Upper lobe of left lung (tissue), 6 donors: ENCODE data around the gene RBM8A. TPM values are rescaled to one million over a fixed set of nuclear protein-coding genes. Genes with fewer than 3 reads are reported as not detected.
A peak's percentile ranks its signal among the peaks of the same experiment; 100 is the strongest.

Source experiments
- ATAC-seq, 2 donors: fragments of 200-7000 bp; cut with Tn5 transposase; one replicate each; pipeline ENCODE4 v1.9.1; 2022; ENCODE audit warnings: mild to moderate bottlenecking in 2 of 2, moderate library complexity in 2 of 2; ENCODE audit not compliant: low FRiP score in 2 of 2
- DNase-seq, 2 donors: peaks; one replicate each; pipeline ENCODE4 v3.0.0-alpha.2; 2019 to 2020
- H3K27ac ChIP-seq, 4 donors: fragments of 200-600 bp; sonication (generic); one replicate each; pipeline ENCODE4 v1.5.1; 2016 to 2019
- H3K27me3 ChIP-seq, 4 donors: fragments of 200-600 bp; sonication (generic); one replicate each; pipeline ENCODE4 v1.5.1; 2017 to 2019
- H3K36me3 ChIP-seq, 4 donors: fragments of 200-600 bp; sonication (generic); one replicate each; pipeline ENCODE4 v1.5.1; 2016 to 2019
- H3K4me1 ChIP-seq, 4 donors: fragments of 200-600 bp; sonication (generic); one replicate each; pipeline ENCODE4 v1.5.1; 2018 to 2019
- H3K4me3 ChIP-seq, 4 donors: fragments of 200-600 bp; sonication (generic); one replicate each; pipeline ENCODE4 v1.5.1; 2017 to 2019; ENCODE audit warnings: mild to moderate bottlenecking in 2 of 4, moderate library complexity in 1 of 4
- H3K9me3 ChIP-seq, 4 donors: fragments of 200-600 bp; sonication (generic); one replicate each; pipeline ENCODE4 v1.5.1; 2018 to 2019
- CTCF ChIP-seq, 6 experiments: fragments of 450-650 bp in 4 of 6; fragments of 200-600 bp in 2 of 6; sonication (generic) in 2 of 6; IDR thresholded peaks; one replicate each; pipeline ENCODE4 v1.5.1; 2016 to 2019; ENCODE audit warnings: antibody characterized with exemption in 6 of 6
- EP300 ChIP-seq, 4 donors: sonication (generic); formaldehyde crosslinking; IDR thresholded peaks; one replicate each; pipeline ENCODE4 v1.5.1; 2017; ENCODE audit warnings: antibody characterized with exemption in 4 of 4, control low read depth in 2 of 4
- POLR2A ChIP-seq, 4 donors: fragments of 450-650 bp; IDR thresholded peaks; one replicate each; pipeline ENCODE4 v1.5.1; 2016 to 2017; ENCODE audit warnings: antibody characterized with exemption in 4 of 4, mild to moderate bottlenecking in 2 of 4
- POLR2AphosphoS5 ChIP-seq, 2 donors: sonication (generic); formaldehyde crosslinking; IDR thresholded peaks; one replicate each; pipeline ENCODE4 v1.5.1; 2017; ENCODE audit warnings: antibody characterized with exemption in 2 of 2
- WGBS, 2 donors: methylation state at CpG; one replicate each; pipeline ENCODE4 v1.1.5; 2017 to 2018; 5-methylcytosine and 5-hydroxymethylcytosine counted together
- total RNA-seq, 6 donors: library from RNA; depleted of rRNA in 4 of 6; stranded (reverse); fragments of >200 nt in 4 of 6; gene quantifications; one replicate each; pipeline versions ENCODE4 v1.1.0 to v1.2.1, GENCODE V29; 2016 to 2021
- donor health status: DM: no; HTN: no; CAD: no; lungs with moderate emphysema.
- donor health status: DM: no; HTN: yes; CAD: no; lungs with severe emphysema.

The RBM8A gene
- total RNA-seq, 6 donors from 2014 or later: 30.1 to 144 (median 101) TPM

GRCh38 chr1:145972580-145972979 is 45.3 kb upstream of the RBM8A start:
- DNase-seq: no peak
- WGBS, 2 donors: 55 to 64% methylated on average over 7 of the region's 7 CpGs
- peaks cover 5 to 7% (median 6%) of the 10 kb centered on the region in 4 donors for H3K4me1 ChIP-seq
- no peaks in the 10 kb centered on the region for H3K9me3 ChIP-seq
- H3K4me3 ChIP-seq: no peak overlapping the region
- no peak overlapping the region for H3K27ac ChIP-seq
- no peaks in the 10 kb centered on the region for H3K27me3 ChIP-seq
- no peak for TF ChIP-seq POLR2AphosphoS5 (IDR thresholded peaks at IDR 0.05)
- TF ChIP-seq POLR2A (IDR thresholded peaks at IDR 0.05): no peak
- no peak for TF ChIP-seq CTCF (IDR thresholded peaks at IDR 0.05)
- no peak for TF ChIP-seq EP300 (IDR thresholded peaks at IDR 0.05)
- no peaks in the 10 kb centered on the region for H3K36me3 ChIP-seq
- no peak for ATAC-seq

GRCh38 chr1:145967288-145967687 is 40.0 kb upstream of the RBM8A start:
- Histone ChIP-seq H3K4me1 (peaks cover 20 to 28% (median 25%) of the 10 kb centered on the region in 4 donors), H3K27me3 (no peaks in the 10 kb centered on the region), H3K27ac (no peak overlapping the region), H3K4me3 (no peak overlapping the region), H3K9me3 (peaks cover 0 to 3% (median 0%) of the 10 kb centered on the region in 4 donors), H3K36me3 (no peaks in the 10 kb centered on the region)
- TF ChIP-seq POLR2A (IDR thresholded peaks at IDR 0.05) (no peak), CTCF (IDR thresholded peaks at IDR 0.05) (no peak), EP300 (IDR thresholded peaks at IDR 0.05) (no peak), POLR2AphosphoS5 (IDR thresholded peaks at IDR 0.05) (no peak)
- 94 to 97% methylated on average over 2 of the region's 2 CpGs for WGBS, 2 donors
- ATAC-seq (no peak), DNase-seq (no peak)

GRCh38 chr1:145965119-145965744 is 37.9 kb upstream of the RBM8A start:
- peaks cover 0 to 3% (median 0%) of the 10 kb centered on the region in 4 donors for H3K9me3 ChIP-seq
- WGBS, 2 donors: 1 to 3% methylated on average over 5 of the region's 5 CpGs
- peak overlapping the region; percentile 78 to 93 (median 91) for H3K27ac ChIP-seq

GRCh38 chr1:145964328-145965118 is 37.2 kb upstream of the RBM8A start, which contains the start of the genes ANKRD34A and POLR3GL:
Gene ANKRD34A (minus strand): TSS chr1:145964575. CDS start chr1:145961759, 2,816 bp downstream.
Gene POLR3GL (plus strand): TSS chr1:145964690. CDS start chr1:145974866, 10,176 bp downstream.
- no peaks in the 10 kb centered on the region for H3K27me3 ChIP-seq
- WGBS, 2 donors: 0% methylated on average over 27 to 37 of the region's 37 CpGs
- peak within 1 kb of the TSS; percentile 78 to 93 (median 91) for H3K27ac ChIP-seq
- DNase-seq: peak in 1 of 2 donors; percentile 99
- peak within 1 kb of the TSS; percentile 37 to 65 (median 55) for H3K4me3 ChIP-seq
- peaks cover 0 to 3% (median 0%) of the 10 kb centered on the region in 4 donors for H3K9me3 ChIP-seq
- peak; percentile 95 to 97 for ATAC-seq
- H3K36me3 ChIP-seq: no peaks in the 10 kb centered on the region
- peak; percentile 86 to 97 for TF ChIP-seq POLR2AphosphoS5 (IDR thresholded peaks at IDR 0.05)
- TF ChIP-seq CTCF (IDR thresholded peaks at IDR 0.05): peak in 1 of 6 experiments; percentile 17
- TF ChIP-seq POLR2A (IDR thresholded peaks at IDR 0.05): peak; percentile 1 to 98 (median 84)
- no peak for TF ChIP-seq EP300 (IDR thresholded peaks at IDR 0.05)
- H3K4me1 ChIP-seq: peaks cover 40 to 54% (median 47%) of the 10 kb centered on the region in 4 donors

More at GRCh38 chr1:145965119-145965744, 37.9 kb upstream of the RBM8A start:
- H3K27me3 ChIP-seq: no peaks in the 10 kb centered on the region
- DNase-seq: no peak
- peak overlapping the region; percentile 20 to 65 (median 55) for H3K4me3 ChIP-seq
- no peaks in the 10 kb centered on the region for H3K36me3 ChIP-seq
- TF ChIP-seq EP300 (IDR thresholded peaks at IDR 0.05): no peak
- no peak for TF ChIP-seq POLR2AphosphoS5 (IDR thresholded peaks at IDR 0.05)
- no peak for TF ChIP-seq POLR2A (IDR thresholded peaks at IDR 0.05)
- no peak for TF ChIP-seq CTCF (IDR thresholded peaks at IDR 0.05)
- peaks cover 33 to 47% (median 41%) of the 10 kb centered on the region in 4 donors for H3K4me1 ChIP-seq
- no peak for ATAC-seq
